Bronchial epithelial cell (primary cell): ENCODE data around the gene KRTAP4-9. TPM values are rescaled to one million over a fixed set of nuclear protein-coding genes. Genes with fewer than 3 reads are reported as not detected.
"Not testable (repeated sequence)": the region's sequence is repeated elsewhere in the genome, so short reads cannot be mapped to it uniquely, and the experiment has no call there.

ENCODE experiments used
- DNase-seq: peaks from one replicate; pipeline ENCODE4 v3.0.0-alpha.2; 2010; ENCODE audit warnings: low read depth
- FAIRE-seq: peaks from 2 replicates; lab custom pipeline; 2011; peaks lifted over from hg19 to GRCh38; lab: Jason Lieb, UNC
- H3K27me3 ChIP-seq: 2 replicates; pipeline ENCODE4 v1.5.1; 2011; ENCODE audit warnings: low read length; ENCODE audit not compliant: control insufficient read depth, insufficient read depth
- H3K36me3 ChIP-seq: 2 replicates; pipeline ENCODE4 v1.5.1; 2011; ENCODE audit warnings: low read length; ENCODE audit not compliant: control insufficient read depth, insufficient read depth
- H3K4me3 ChIP-seq: 2 replicates; pipeline ENCODE4 v1.5.1; 2011; ENCODE audit warnings: mild to moderate bottlenecking, low read depth, low read length, control low read depth
- CTCF ChIP-seq: IDR thresholded peaks from 2 replicates; pipeline ENCODE4 v1.5.1; 2011; ENCODE audit warnings: mild to moderate bottlenecking, moderate library complexity, low read length, control low read depth, inconsistent platforms; ENCODE audit not compliant: insufficient read depth, severe bottlenecking
- total RNA-seq: library from RNA; depleted of rRNA; stranded (reverse); fragments of >200 nt; gene quantifications from 2 replicates; pipeline ENCODE4 v1.2.1, GENCODE V29; 2014

The KRTAP4-9 gene
- total RNA-seq, 1 donor from 2014 or later, result not detected

DNA sequence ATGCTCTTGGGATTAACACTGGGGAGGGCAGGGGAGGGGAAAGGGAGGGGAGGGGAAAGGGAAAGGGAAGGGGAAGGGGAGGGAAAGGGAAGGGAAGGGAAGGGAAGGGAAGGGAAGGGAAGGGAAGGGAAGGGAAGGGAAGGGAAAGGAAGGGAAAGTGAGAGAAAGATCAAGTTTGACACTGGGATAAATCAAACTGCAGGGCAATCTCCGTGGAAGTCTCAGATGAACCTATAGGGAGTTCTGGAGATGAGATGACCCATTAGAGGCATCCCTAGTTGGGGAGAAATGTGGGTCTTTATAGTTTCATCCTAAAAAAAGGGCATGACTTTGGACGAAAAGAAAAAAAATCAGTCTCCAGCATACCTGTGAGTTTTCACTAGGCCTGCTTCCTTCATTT, 16.6 kb downstream of the KRTAP4-9 start:
- TF ChIP-seq CTCF, result no peak

DNA sequence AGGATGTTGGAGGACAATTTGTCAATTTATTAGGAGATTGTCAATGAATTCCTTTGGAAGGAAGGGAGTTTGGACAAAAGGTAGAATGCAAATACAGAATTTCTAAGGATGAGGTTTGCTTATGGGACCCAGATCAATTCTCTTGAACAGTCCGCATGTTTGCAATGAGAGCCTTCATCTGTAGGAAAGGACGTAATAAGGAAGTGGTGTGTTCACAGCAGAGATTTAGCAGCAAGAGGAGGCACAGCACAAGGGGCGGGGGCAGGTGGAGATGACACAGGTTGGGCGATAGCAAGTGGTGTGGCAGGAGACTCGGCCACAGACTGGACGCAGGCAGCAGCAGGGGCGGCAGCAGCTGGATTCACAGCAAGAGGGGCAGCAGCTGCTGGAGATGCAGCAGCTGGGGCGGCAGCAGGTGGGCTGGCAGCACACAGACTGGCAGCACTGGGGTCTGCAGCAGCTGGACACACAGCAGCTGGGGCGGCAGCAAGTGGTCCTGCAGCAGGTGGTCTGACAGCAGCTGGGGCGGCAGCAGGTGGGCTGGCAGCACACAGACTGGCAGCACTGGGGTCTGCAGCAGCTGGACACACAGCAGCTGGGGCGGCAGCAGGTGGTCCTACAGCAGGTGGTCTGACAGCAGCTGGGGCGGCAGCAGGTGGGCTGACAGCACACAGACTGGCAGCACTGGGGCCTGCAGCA, 18.3 kb downstream of the KRTAP4-9 start:
- not testable (repeated sequence) for DNase-seq, FAIRE-seq

More for the DNA sequence above, 16.6 kb downstream of the KRTAP4-9 start:
- Histone ChIP-seq H3K27me3 (no peaks in the 10 kb centered on the region), H3K4me3 (no peak overlapping the region), H3K36me3 (no peaks in the 10 kb centered on the region)
- DNase-seq (no peak), FAIRE-seq (no peak)

DNA sequence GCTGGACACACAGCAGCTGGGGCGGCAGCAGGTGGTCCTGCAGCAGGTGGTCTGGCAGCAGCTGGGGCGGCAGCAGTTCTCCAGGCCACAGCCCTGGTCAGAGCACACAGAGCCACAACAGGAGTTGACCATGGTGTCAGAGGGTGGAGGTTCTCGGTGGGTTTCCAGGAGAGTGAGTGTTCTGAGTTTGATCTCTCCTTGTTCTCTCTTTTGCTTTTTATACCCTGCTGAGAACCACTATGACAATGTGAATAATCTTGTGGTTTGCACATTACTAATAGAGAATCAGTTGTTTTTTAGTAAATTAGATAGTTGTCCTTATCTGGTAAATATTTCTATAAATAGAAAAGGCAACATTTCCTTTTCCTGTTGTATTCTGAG, 18.8 kb downstream of the KRTAP4-9 start, which contains the start of gene KRTAP4-12:
Gene KRTAP4-12 (minus strand): TSS at position 192 of the 381 bp plus-strand sequence. CDS start 60 bp downstream, at position 132.
- DNase-seq, H3K36me3 ChIP-seq, H3K4me3 ChIP-seq, FAIRE-seq, H3K27me3 ChIP-seq: not testable (repeated sequence)

More for the DNA sequence above, 18.3 kb downstream of the KRTAP4-9 start:
- H3K36me3 ChIP-seq, H3K4me3 ChIP-seq, H3K27me3 ChIP-seq: not testable (repeated sequence)

- TF ChIP-seq CTCF, result no peak
- no peak for FAIRE-seq
- DNase-seq, result no peak
- no peak overlapping the region for H3K4me3 ChIP-seq
- H3K27me3 ChIP-seq, result no peaks in the 10 kb centered on the region
- no peaks in the 10 kb centered on the region for H3K36me3 ChIP-seq
These were observed 19.9 kb downstream of the KRTAP4-9 start for GRCh38 chr17:41125064-41125463.

GRCh38 chr17:41126412-41126811, 21.2 kb downstream of the KRTAP4-9 start:
- FAIRE-seq (no peak), DNase-seq (no peak)
- H3K36me3 ChIP-seq, result no peaks in the 10 kb centered on the region
- no peak overlapping the region for H3K4me3 ChIP-seq
- no peaks in the 10 kb centered on the region for H3K27me3 ChIP-seq
- no peak for TF ChIP-seq CTCF

GRCh38 chr17:41127371-41127770, 22.2 kb downstream of the KRTAP4-9 start:
- Histone ChIP-seq H3K36me3 (no peaks in the 10 kb centered on the region), H3K27me3 (no peaks in the 10 kb centered on the region), H3K4me3 (no peak overlapping the region)
- FAIRE-seq (no peak), DNase-seq (peak; percentile 56)
- no peak for TF ChIP-seq CTCF

- no peak for TF ChIP-seq CTCF
- no peak for FAIRE-seq
- no peak overlapping the region for H3K4me3 ChIP-seq
- DNase-seq, result peak; percentile 93
- H3K36me3 ChIP-seq, result no peaks in the 10 kb centered on the region
- H3K27me3 ChIP-seq, result no peaks in the 10 kb centered on the region
These were observed 26.8 kb downstream of the KRTAP4-9 start for GRCh38 chr17:41131979-41132378.
